Measurements from ENCODE around the gene KIAA2012.

Gene KIAA2012

DNA sequence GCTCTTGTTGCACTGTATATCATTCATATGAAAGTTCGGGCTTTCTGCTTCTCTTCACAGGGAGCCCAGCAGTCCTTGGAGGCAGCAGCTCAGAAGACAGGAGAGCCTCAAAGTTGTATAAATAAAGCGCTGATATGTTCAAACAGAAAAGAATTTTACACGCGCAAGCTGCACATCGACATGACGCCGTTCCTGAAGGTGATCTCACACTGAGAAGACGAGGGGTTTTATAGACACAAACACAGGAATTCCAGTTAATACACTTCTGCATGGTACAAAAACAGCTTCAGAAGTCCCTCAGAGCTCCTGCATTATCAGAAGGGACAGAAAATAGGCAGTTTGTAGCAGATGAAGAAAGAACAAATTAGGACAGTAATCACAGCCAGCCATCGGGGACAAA lies 81.6 kb downstream of the KIAA2012 start:
- DNase-seq, result no peak

- DNase-seq, result no peak
Measured at GRCh38 chr2:202157211-202157990, 84.3 kb downstream of the KIAA2012 start.

- DNase-seq, result no peak
Measured at GRCh38 chr2:202158796-202159195, 85.7 kb downstream of the KIAA2012 start.

GRCh38 chr2:202161151-202161835 lies 88.2 kb downstream of the KIAA2012 start:
- no peak for DNase-seq

- DNase-seq, result no peak
Measured at GRCh38 chr2:202164411-202164810, 91.4 kb downstream of the KIAA2012 start.

DNA sequence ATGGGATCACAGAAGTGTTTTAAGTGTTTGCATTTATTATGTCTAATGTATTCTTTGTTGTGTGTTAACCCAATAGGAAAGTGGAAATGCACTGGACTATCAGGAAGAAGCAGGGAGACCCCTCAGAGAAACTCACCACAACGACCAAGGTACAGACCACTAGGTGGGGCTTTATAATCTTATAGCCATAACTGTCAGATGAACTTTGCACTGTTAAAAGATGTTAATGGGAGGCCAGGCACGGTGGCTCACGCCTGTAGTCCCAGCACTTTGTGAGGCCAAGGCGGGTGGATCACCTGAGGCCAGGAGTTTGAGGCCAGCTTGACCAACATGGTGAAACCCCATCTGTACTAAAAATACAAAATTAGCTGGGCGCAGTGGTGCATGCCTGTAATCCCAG lies 92.2 kb downstream of the KIAA2012 start:
- DNase-seq, result no peak

DNA sequence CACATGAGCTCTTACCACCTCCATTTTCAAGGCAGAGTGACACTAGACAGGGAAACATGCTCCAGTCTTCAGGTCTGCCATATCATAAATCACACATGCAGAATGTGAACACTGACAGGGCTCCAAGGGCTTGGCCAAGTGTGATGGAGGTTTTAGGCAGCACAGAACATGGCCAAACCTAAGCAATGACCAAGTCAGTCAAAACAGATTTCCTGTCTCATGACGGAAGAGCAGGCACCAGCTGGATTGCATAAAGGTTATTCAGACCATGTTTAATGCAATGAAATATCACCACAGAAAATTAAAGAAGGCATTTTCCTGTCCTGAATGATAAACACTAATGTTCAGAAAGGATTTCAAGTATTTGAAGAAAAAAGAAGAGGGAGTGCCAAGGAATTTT lies 92.9 kb downstream of the KIAA2012 start:
- no peak for DNase-seq

GRCh38 chr2:202169131-202169530 lies 96.1 kb downstream of the KIAA2012 start:
- DNase-seq, result no peak

DNA sequence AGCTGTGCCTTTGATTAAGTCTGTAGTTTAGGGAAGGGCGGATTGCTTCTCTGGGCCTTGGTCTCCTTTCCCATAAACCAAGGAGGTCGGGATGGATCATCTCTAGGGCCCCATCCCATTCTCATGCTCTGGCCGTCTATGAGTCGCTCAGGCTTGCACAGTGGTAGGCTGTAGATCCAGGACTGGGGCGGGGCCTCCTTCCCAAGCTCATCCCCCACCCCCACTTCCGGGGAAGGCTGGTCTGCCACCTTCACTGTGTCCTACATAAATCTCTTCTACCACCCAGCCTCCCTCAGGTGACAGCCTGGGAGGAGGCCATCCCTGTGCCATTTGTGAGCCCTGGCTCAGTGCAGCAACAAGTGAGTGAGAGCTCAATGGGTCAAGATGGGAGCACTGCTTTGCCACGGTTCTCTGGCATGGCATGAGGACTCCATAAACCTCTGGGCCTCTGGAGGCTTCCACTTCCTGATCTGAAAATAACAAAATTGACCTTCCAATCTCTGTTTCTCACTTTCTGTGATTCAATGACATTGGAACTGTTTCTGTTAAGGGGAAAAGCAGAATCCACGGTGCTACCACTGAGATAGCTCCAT lies 96.9 kb downstream of the KIAA2012 start:
- DNase-seq, result no peak

- no peak for DNase-seq
Measured at GRCh38 chr2:202171241-202171825, 98.3 kb downstream of the KIAA2012 start.

GRCh38 chr2:202172439-202173211 lies 99.6 kb downstream of the KIAA2012 start:
- DNase-seq, result no peak

DNA sequence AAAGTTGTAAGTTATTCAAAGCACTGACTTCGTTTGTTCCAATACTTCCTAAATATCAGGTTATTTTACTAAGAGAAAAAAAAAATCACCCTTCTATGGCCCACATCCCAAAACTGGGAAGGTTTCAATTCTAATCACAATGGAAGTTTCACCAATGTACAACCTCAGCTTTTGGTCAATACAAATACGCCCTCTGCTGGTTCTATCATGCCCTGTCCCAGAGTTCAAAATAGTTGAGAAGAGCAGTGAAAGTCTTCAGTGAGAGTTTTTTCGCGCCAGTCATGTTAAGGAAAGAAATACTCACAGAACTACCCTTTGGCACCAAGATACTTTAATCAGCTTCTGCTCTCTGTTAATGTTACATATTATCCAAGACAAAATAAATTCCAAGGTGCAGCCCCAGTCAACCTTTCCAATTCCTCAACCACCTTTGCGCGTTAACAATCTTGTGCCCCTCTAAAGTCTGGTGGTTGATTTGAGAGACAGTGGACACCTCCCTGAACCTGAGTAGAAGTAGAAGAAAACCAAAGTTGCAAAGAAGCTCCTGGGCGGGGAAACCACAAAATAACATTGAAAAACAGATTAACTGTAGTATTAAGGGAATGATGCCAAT lies 105.4 kb downstream of the KIAA2012 start:
- DNase-seq, result peak; percentile 9

GRCh38 chr2:202184557-202184956 lies 111.5 kb downstream of the KIAA2012 start:
- DNase-seq, result no peak

DNA sequence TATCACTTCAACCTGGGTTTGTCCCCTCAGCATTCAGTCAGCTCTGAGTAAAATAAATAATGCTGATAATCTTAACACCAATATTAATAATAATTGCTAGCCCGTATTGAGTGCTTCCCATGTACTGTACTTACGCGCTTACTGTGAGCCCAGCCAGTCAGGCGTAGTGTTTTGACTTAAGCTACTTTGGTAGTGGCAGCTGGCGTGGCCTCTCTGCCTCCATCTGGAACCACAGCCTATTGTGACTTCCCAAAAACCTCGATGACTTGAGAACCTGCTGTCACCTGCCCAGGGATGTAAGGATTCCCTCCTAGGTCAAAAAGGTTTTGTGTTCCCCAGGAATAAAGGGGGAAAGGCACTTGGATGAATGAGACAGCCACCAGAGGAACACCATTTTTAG lies 112.1 kb downstream of the KIAA2012 start:
- no peak for DNase-seq

- no peak for DNase-seq
Measured at GRCh38 chr2:202186641-202187202, 113.7 kb downstream of the KIAA2012 start.

- DNase-seq, result no peak
Measured at GRCh38 chr2:202187570-202187969, 114.5 kb downstream of the KIAA2012 start.

DNA sequence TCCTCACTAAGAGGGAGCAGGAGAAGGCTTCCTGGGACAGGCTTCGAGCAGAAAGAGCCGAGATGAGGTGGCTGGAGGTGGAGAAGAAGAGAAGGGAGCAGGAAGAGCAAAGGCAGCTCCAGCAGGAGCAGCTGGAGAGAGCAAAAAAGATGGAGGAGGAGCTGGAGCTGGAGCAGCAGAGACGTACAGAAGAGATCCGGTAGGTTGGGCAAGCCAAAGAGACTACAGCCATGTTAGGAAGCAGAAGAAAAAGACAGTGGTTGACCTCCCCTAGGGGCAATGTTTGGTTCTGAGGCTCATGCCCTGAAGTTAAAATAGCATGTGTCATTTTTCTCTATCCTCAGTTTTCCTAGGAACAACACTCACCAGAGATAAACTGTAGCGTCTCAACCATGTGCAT lies 120.2 kb downstream of the KIAA2012 start:
- no peak for DNase-seq

DNA sequence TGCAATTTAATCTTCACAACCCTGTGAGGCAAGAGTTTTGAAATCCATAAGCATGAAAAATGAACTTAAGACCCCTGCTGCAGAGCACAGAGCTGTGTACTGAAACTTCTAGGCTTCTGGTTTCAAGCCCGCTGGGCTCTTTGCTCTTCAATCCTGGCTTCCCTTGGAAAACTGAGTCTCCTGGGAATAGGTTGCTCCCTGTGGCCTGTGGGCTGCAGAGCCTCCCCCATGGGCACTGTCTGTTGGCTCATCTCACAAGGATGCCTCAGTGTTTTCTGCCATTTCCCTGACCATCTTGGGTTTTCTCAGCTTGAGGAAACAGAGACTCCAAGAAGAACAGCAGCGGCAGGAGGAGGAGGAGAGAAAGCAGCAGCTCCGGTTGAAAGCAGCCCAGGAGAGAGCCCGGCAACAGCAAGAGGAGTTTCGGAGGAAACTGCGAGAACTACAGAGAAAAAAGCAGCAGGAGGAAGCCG lies 120.9 kb downstream of the KIAA2012 start:
- no peak for DNase-seq

GRCh38 chr2:202194418-202194817 lies 121.4 kb downstream of the KIAA2012 start:
- DNase-seq, result no peak

- no peak for DNase-seq
Measured at GRCh38 chr2:202196727-202197126, 123.7 kb downstream of the KIAA2012 start.

- DNase-seq, result no peak
Measured at GRCh38 chr2:202201220-202202160, 128.4 kb downstream of the KIAA2012 start.

All from NCI-H2029 (cell line).